Mucosa of gallbladder (tissue), 1 donor: Measurements from ENCODE around the gene ADCYAP1. TPM values are rescaled to one million over a fixed set of nuclear protein-coding genes. Genes with fewer than 3 reads are reported as not detected.

Experiments used
- total RNA-seq: library from RNA; stranded (reverse); gene quantifications from one replicate; pipeline ENCODE4 v1.2.1, GENCODE V29; 2021
- donor health status: DM: no; HTN: no; CAD: no.

The ADCYAP1 gene
- total RNA-seq, 1 donor from 2014 or later, result 1.1 TPM

Other genes with a start within 250 kb of the ADCYAP1 start
- 5.8 TPM for gene TYMS, start 247.2 kb upstream of the ADCYAP1 start, total RNA-seq
- 58.4 TPM for gene ENOSF1, start 192.2 kb upstream of the ADCYAP1 start, total RNA-seq
- gene YES1, start 92.6 kb upstream of the ADCYAP1 start, total RNA-seq, result 46.0 TPM